HG02759 (cell line): ENCODE measurements around the gene REP15.
"Not testable (repeated sequence)": the region's sequence is repeated elsewhere in the genome, so short reads cannot be mapped to it uniquely, and the experiment has no call there.

Experiments
- ATAC-seq: cut with Tn5 transposase; IDR thresholded peaks from one replicate; pipeline ENCODE4 v1.9.1; 2021; ENCODE audit warnings: mild to moderate bottlenecking, moderate library complexity; ENCODE audit not compliant: unreplicated experiment

The REP15 gene

GRCh38 chr12:27696293-27696652 is at the start of gene REP15:
Gene REP15, plus strand, starts transcription at chr12:27696447. Its CDS starts 116 bp downstream, at chr12:27696563.
- no peak for ATAC-seq

- no peak for ATAC-seq
These were observed 46.2 kb upstream of the REP15 start for GRCh38 chr12:27650011-27650410.

- no peak for ATAC-seq
These were observed 45.0 kb upstream of the REP15 start for GRCh38 chr12:27651201-27651600.

GRCh38 chr12:27652174-27652763 is 44.0 kb upstream of the REP15 start:
- no peak for ATAC-seq

- no peak for ATAC-seq
These were observed 42.6 kb upstream of the REP15 start for GRCh38 chr12:27653661-27654060.

- ATAC-seq, result not testable (repeated sequence)
These were observed 40.8 kb upstream of the REP15 start for GRCh38 chr12:27655476-27655875.

GRCh38 chr12:27657296-27657695 is 39.0 kb upstream of the REP15 start:
- ATAC-seq, result no peak

GRCh38 chr12:27665704-27666103 is 30.5 kb upstream of the REP15 start:
- no peak for ATAC-seq

GRCh38 chr12:27666510-27666909 is 29.7 kb upstream of the REP15 start:
- no peak for ATAC-seq

- ATAC-seq, result no peak
These were observed 28.7 kb upstream of the REP15 start for GRCh38 chr12:27667540-27667939.

GRCh38 chr12:27672051-27672450 is 24.2 kb upstream of the REP15 start:
- ATAC-seq, result no peak

- ATAC-seq, result no peak
These were observed 23.6 kb upstream of the REP15 start for GRCh38 chr12:27672643-27673042.

GRCh38 chr12:27673101-27673718 is 23.0 kb upstream of the REP15 start:
- ATAC-seq, result no peak

GRCh38 chr12:27674989-27675388 is 21.3 kb upstream of the REP15 start:
- ATAC-seq, result no peak

- ATAC-seq, result no peak
These were observed 15.6 kb upstream of the REP15 start for GRCh38 chr12:27680619-27681018.

GRCh38 chr12:27682534-27682933 is 13.7 kb upstream of the REP15 start:
- no peak for ATAC-seq

GRCh38 chr12:27685274-27685673 is 11.0 kb upstream of the REP15 start:
- ATAC-seq, result no peak

- ATAC-seq, result no peak
These were observed 10.1 kb upstream of the REP15 start for GRCh38 chr12:27686147-27686546.

- ATAC-seq, result no peak
These were observed 7.6 kb upstream of the REP15 start for GRCh38 chr12:27688671-27689070.

- no peak for ATAC-seq
These were observed 6.6 kb upstream of the REP15 start for GRCh38 chr12:27689558-27690180.

GRCh38 chr12:27693403-27693802 is 2.8 kb upstream of the REP15 start:
- no peak for ATAC-seq

- ATAC-seq, result no peak
These were observed 523 bp upstream of the REP15 start for GRCh38 chr12:27695556-27696292.
